GM10847 (cell line): ENCODE results near the gene ARHGAP33.

Experiments
- POLR2A ChIP-seq: IDR thresholded peaks from 2 replicates; pipeline ENCODE4 v1.6.1; 2011; ENCODE audit not compliant: insufficient read length; ENCODE audit errors: extremely low read depth

Gene ARHGAP33

GRCh38 chr19:35812220-35813042 is 37.1 kb downstream of the ARHGAP33 start, which contains the start of gene PRODH2:
PRODH2 (minus strand) TSS chr19:35812845; CDS start chr19:35812805, 40 bp downstream.
- no peak for TF ChIP-seq POLR2A

- TF ChIP-seq POLR2A, result no peak
Measured at GRCh38 chr19:35813043-35813890, 37.9 kb downstream of the ARHGAP33 start.

- TF ChIP-seq POLR2A, result no peak
Measured at GRCh38 chr19:35816262-35816661, 40.9 kb downstream of the ARHGAP33 start.

- no peak for TF ChIP-seq POLR2A
Measured at GRCh38 chr19:35816846-35817245, 41.5 kb downstream of the ARHGAP33 start.

DNA sequence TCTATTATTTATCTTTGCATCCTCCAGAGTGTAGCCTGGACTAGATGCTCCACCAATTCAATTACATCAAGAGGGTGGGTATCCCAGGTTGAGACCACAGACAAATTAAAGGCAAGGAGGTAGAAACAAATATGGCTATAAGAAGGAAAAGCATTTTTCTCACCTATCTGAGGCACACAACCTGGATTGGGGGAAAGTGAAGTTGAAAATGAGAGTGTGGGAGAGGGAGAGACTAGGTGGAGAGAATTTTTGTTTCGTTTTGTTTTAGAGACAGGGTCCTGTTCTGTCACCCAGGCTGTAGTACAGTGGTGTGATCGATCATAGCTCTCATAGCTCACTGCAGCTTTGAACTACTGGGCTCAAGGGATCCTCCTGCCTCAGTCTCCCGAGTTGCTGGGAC is 43.1 kb downstream of the ARHGAP33 start:
- TF ChIP-seq POLR2A, result no peak

- TF ChIP-seq POLR2A, result no peak
Measured at GRCh38 chr19:35822579-35822978, 47.2 kb downstream of the ARHGAP33 start.

- TF ChIP-seq POLR2A, result no peak
Measured at GRCh38 chr19:35824150-35824549, 48.8 kb downstream of the ARHGAP33 start.

DNA sequence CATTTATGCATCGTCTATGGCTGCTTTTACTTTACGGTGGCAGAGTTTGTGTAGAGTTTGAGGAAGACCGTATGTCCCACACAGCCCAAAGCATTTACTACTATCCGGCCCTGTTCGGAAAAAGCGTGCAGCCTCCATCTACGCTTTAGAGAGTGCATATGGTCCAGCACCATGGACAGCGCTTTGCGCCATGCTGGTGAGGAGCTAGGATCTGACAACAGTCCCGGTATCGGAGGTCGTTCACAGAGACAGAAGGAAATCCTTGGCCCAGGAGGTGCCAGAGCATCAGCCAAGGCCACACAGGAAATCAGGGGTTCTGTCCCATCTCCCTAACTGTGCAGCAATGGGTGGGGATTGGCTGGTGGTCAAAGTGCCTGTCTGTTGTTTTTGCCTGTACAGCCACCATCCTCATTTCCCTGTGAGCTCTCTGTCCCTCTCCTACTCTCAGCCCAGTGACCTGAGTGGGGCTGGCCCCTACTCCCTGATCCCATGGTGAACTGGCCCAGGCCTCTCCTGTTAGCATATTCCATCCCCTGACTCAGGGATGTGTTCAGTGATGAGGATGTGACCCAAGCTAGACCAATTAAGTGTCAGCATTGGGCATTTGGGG is 53.4 kb downstream of the ARHGAP33 start:
- TF ChIP-seq POLR2A, result no peak

DNA sequence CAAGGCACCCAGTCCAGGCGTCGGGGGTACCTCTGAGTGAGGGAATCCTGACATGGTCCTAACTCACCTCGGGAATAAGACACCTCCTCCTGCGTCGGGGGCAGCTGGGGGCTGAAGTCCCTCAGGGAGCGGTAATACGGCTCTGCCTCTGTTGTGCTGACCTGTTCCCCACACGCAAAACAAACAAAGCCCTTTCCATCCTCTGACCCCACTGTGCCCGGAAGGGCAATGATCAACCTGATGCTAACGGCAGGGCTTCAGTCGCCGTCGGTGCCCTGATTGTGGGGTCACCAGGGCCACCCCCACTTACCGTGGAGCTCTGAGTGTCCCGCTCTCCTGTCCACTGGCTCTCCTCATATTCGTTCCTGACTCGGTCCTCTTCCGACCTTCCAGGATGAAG is 55.6 kb downstream of the ARHGAP33 start:
- TF ChIP-seq POLR2A, result no peak

DNA sequence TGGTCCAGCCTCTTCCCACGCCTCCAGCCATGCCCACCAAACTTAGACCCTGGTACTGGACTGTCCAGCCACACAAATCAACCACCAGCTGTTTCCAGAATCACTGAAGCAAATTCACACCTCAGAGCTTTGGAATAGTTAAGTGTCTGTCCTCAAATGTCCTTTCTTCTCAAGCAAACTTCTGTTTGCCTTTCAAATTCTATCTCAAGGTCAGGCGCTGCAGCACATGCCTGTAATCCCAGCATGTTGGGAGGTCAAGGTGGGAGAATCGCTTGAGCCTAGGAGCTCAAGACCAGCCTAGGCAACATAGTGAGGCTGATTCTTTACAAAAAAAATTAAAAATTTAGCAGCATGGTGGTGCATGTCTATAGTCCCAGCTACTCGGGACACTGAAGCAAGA is 56.7 kb downstream of the ARHGAP33 start:
- TF ChIP-seq POLR2A, result no peak

DNA sequence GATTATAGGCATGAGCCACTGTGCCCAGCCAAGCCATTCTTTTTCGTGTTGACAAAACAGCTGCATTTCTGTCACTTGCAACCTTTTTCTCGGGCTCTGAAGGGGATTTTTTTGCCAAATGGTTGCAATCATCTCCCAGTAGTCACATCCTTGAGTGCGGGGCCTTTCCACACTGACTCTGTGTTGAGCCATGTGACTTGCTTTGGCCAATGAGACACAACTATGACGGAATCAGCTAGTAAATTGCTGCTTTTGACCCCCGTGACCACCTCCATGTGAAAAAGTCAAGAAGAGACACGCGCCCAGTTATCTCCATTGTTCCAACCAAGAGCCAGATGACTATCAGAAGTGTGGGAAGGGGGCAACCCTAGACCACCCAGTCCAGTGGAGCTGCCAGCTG is 58.6 kb downstream of the ARHGAP33 start:
- TF ChIP-seq POLR2A, result no peak
